HFFc6 (cell line): ENCODE results near the gene SYP. TPM values are rescaled to one million over a fixed set of nuclear protein-coding genes. Genes with fewer than 3 reads are reported as not detected.

Experiments
- DNase-seq: peaks from one replicate; pipeline ENCODE4 v3.0.0-alpha.2; 2018
- H3K27ac Mint-ChIP-seq: 2 replicates; pipeline ENCODE4 v1.8.0; 2020; ENCODE audit warnings: mild to moderate bottlenecking, mixed read lengths
- H3K27me3 Mint-ChIP-seq: 2 replicates; pipeline ENCODE4 v1.8.0; 2021; ENCODE audit warnings: mild to moderate bottlenecking, moderate library complexity, mixed read lengths; ENCODE audit not compliant: insufficient read depth
- H3K36me3 Mint-ChIP-seq: 2 replicates; pipeline ENCODE4 v1.8.0; 2021; ENCODE audit warnings: low read depth, mixed read lengths
- H3K4me1 Mint-ChIP-seq: 2 replicates; pipeline ENCODE4 v1.8.0; 2020; ENCODE audit warnings: low read depth, mixed read lengths
- H3K4me3 Mint-ChIP-seq: 2 replicates; pipeline ENCODE4 v1.8.0; 2020; ENCODE audit warnings: mild to moderate bottlenecking, moderate library complexity, mixed read lengths
- H3K9me3 Mint-ChIP-seq: 2 replicates; pipeline ENCODE4 v1.8.0; 2020; ENCODE audit warnings: mild to moderate bottlenecking, mixed read lengths
- total RNA-seq, 6 experiments: library from RNA; stranded (reverse); fragmentation: NEBNext Ultra II Directional; extraction: Animal tissue kit (Norgen Biotek cat#: 25700); gene quantifications; 2 replicates in 1 of 6; 3 replicates in 5 of 6; pipeline ENCODE4 v1.2.3, GENCODE V29; 2021
- TF ChIP-seq, protein P1 (sequence below): fragments of 200-600 bp; sonication (generic); IDR thresholded peaks from 2 replicates; pipeline ENCODE4 v1.5.0; 2021; ENCODE audit warnings: antibody characterized with exemption, mild to moderate bottlenecking

SYP gene
- total RNA-seq, 6 experiments from 2014 or later, result 0.11 to 0.34 (median 0.24) TPM

DNA sequence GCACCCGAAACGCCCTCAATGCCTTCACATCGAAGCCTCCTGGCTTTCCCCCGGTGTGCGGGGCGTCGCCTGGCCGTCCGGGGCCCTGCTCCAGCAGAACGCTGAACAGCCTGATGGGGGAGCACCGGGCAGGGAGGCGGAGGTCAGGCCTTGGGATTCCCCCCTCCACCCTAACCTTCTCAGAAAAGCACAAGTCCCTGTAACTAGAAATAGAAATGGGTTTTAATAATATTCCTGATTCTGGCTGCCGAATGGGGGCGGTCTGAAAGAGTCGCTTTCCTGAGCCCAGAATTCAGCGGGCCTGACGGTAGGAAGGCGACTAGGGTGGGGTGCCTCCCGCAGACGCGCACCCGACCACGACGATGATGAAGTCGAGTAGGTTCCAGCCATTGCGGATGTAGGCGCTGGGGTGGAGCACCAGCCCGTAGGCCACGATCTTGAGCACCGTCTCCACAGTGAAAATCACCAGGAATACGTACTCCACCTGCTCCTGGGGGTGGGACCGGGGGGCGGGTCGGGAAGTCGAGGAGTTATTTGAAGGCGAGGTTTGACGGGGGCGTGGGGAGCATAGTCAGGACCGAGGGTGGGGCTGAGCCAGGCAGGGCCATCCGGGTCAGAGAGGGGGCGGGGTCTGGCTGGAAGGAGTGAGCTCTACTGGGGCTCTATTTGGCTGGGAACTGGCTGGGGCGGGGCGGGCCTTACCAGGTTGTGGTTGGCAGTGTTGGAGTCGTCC lies 30.7 kb upstream of the SYP start:
- DNase-seq, result no peak
- Mint-ChIP-seq H3K4me3 (no peak overlapping the region), H3K36me3 (no peaks in the 10 kb centered on the region), H3K27me3 (peaks cover 2% of the 10 kb centered on the region), H3K4me1 (0 out of 2 replicates have a peak, but pooled peaks cover 5% of the 10 kb centered on the region), H3K9me3 (no peaks in the 10 kb centered on the region), H3K27ac (no peak overlapping the region)
- TF ChIP-seq, protein P1, sequence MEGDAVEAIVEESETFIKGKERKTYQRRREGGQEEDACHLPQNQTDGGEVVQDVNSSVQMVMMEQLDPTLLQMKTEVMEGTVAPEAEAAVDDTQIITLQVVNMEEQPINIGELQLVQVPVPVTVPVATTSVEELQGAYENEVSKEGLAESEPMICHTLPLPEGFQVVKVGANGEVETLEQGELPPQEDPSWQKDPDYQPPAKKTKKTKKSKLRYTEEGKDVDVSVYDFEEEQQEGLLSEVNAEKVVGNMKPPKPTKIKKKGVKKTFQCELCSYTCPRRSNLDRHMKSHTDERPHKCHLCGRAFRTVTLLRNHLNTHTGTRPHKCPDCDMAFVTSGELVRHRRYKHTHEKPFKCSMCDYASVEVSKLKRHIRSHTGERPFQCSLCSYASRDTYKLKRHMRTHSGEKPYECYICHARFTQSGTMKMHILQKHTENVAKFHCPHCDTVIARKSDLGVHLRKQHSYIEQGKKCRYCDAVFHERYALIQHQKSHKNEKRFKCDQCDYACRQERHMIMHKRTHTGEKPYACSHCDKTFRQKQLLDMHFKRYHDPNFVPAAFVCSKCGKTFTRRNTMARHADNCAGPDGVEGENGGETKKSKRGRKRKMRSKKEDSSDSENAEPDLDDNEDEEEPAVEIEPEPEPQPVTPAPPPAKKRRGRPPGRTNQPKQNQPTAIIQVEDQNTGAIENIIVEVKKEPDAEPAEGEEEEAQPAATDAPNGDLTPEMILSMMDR, result no peak

DNA sequence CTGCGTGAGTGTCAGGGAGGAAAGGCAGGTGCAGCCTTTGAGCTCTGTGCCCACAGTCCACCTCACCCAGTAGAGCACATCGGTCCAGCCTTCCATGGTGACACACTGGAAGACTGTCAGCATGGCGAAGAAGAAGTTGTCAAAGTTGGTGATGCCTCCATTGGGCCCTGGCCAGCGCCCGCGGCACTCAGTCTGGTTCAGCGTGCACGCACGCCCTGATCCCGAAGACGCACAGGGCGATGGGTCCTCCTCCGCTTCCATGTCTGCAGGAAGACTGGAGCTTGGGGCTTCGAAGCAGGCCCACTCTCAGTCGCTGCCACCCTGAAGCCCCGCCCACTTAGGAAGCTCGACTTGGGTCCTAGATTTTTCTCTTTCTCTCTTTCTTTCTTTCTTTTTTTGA lies 28.2 kb upstream of the SYP start:
- H3K9me3 Mint-ChIP-seq, result no peaks in the 10 kb centered on the region
- TF ChIP-seq, protein P1, result no peak
- DNase-seq, result no peak
- H3K4me1 Mint-ChIP-seq, result no peaks in the 10 kb centered on the region
- no peak overlapping the region for H3K27ac Mint-ChIP-seq
- peaks cover 13% of the 10 kb centered on the region for H3K27me3 Mint-ChIP-seq
- H3K4me3 Mint-ChIP-seq, result no peak overlapping the region
- H3K36me3 Mint-ChIP-seq, result no peaks in the 10 kb centered on the region

DNA sequence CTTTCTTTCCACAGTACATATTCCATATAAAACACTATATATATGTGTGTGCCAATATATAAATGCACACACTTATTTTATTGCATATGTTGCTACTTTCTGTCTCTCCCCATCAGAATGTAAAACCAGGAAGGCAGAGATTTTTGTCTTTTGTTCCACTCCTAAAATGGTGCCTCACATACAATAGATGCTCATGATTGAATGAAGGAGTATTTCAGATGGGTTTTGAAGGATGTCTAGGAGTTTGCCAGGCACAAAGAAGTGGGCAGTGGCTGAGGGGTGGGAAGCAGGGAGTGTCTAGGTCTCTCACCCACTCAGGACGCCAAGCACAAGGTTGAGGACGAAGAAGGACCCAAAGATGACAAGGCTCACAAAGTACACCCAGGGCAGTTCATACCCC lies 27.7 kb upstream of the SYP start:
- DNase-seq, result no peak
- Mint-ChIP-seq H3K4me3 (no peak overlapping the region), H3K36me3 (no peaks in the 10 kb centered on the region), H3K4me1 (no peaks in the 10 kb centered on the region), H3K27ac (no peak overlapping the region), H3K27me3 (peaks cover 13% of the 10 kb centered on the region), H3K9me3 (no peaks in the 10 kb centered on the region)
- TF ChIP-seq, protein P1, result no peak

DNA sequence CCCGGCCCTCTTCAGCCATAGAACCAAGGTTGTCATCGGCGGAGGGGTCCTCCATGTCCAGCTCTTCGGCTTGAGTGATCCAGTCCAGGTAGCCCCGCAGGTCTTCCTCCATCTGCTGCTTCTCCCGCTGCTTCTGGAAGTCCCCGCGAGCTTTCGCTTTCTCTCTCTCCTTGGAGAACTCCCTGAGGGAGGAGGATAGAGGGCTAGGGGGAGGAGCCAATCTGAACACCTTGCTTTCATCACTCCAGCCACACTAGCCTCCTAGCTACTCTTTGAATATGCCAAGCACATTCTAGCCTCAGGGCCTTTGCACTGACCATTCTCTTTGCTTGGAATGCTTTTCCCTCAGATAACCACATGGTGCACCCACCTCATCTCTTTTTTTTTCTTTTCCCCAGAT lies 27.0 kb upstream of the SYP start:
- no peak overlapping the region for H3K4me3 Mint-ChIP-seq
- TF ChIP-seq, protein P1, result no peak
- no peaks in the 10 kb centered on the region for H3K9me3 Mint-ChIP-seq
- no peaks in the 10 kb centered on the region for H3K4me1 Mint-ChIP-seq
- no peak for DNase-seq
- H3K27ac Mint-ChIP-seq, result no peak overlapping the region
- no peaks in the 10 kb centered on the region for H3K36me3 Mint-ChIP-seq
- peaks cover 13% of the 10 kb centered on the region for H3K27me3 Mint-ChIP-seq

DNA sequence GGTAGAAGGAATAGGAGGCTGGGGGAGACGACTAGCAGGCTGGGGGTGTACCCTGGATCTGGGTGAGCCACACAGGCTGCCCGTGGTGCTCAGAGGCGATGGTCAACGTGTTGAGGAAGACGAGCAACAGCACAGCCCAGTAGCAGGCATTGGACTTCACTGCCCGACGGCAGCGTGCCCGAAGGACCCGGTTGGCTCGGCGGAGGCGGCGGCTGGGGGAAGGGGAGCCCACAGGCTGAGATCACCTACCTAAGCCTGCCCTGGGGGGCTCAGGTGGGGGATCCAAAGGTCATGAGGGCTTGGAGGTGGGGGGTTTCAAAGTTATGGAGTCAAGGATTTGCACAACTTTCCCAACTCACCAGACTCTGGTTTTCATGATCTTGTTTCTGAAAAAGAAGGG lies 25.9 kb upstream of the SYP start:
- TF ChIP-seq, protein P1, result no peak
- Mint-ChIP-seq H3K9me3 (no peaks in the 10 kb centered on the region), H3K4me1 (no peaks in the 10 kb centered on the region), H3K4me3 (no peak overlapping the region), H3K27ac (no peak overlapping the region), H3K36me3 (no peaks in the 10 kb centered on the region), H3K27me3 (peaks cover 13% of the 10 kb centered on the region)
- DNase-seq, result no peak
